Neural cell (in vitro differentiated cells): Measurements from ENCODE around the gene LDAF1.

Source experiments
- CTCF ChIP-seq: fragments of 450-650 bp; IDR thresholded peaks from 2 replicates; pipeline ENCODE4 v1.5.1; 2014; ENCODE audit warnings: antibody characterized with exemption, mild to moderate bottlenecking, moderate library complexity; ENCODE audit not compliant: poor library complexity, severe bottlenecking
- EP300 ChIP-seq: fragments of 450-650 bp; conservative IDR thresholded peaks from 2 replicates; pipeline ENCODE4 v1.6.1; 2014; ENCODE audit warnings: antibody characterized with exemption, mild to moderate bottlenecking, moderate library complexity; ENCODE audit not compliant: poor library complexity, severe bottlenecking
- EZH2 ChIP-seq: fragments of 200-600, 300-800 bp; shearing (Covaris generic), sonication (generic); IDR thresholded peaks from 2 replicates; pipeline ENCODE4 v1.6.1; 2014; ENCODE audit warnings: antibody characterized with exemption, low read length, borderline replicate concordance, mild to moderate bottlenecking; ENCODE audit not compliant: insufficient read depth, poor library complexity, severe bottlenecking
- MXI1 ChIP-seq: fragments of 450-650 bp; conservative IDR thresholded peaks from 2 replicates; pipeline ENCODE4 v1.6.1; 2014; ENCODE audit warnings: antibody characterized with exemption, mild to moderate bottlenecking; ENCODE audit not compliant: poor library complexity, severe bottlenecking
- POLR2AphosphoS5 ChIP-seq: IDR thresholded peaks from 2 replicates; pipeline ENCODE4 v1.6.1; 2012
- RAD21 ChIP-seq: fragments of 450-650 bp; conservative IDR thresholded peaks from 2 replicates; pipeline ENCODE4 v1.6.1; 2014; ENCODE audit warnings: antibody characterized with exemption, mild to moderate bottlenecking, moderate library complexity
- REST ChIP-seq: IDR thresholded peaks from 2 replicates; pipeline ENCODE4 v1.6.1; 2012; ENCODE audit warnings: borderline replicate concordance
- SMC3 ChIP-seq: fragments of 450-650 bp; conservative IDR thresholded peaks from 2 replicates; pipeline ENCODE4 v1.6.1; 2014; ENCODE audit warnings: antibody characterized with exemption, mild to moderate bottlenecking, moderate library complexity; ENCODE audit not compliant: poor library complexity
- TAF1 ChIP-seq: IDR thresholded peaks from 2 replicates; pipeline ENCODE4 v1.6.1; 2012; ENCODE audit warnings: low read depth

GRCh38 chr16:21206550-21206949 is 48.1 kb downstream of the LDAF1 start:
- TF ChIP-seq CTCF: no peak
- no peak for TF ChIP-seq EZH2
- no peak for TF ChIP-seq POLR2AphosphoS5
- TF ChIP-seq TAF1: no peak
- no peak for TF ChIP-seq EP300
- no peak for TF ChIP-seq SMC3
- no peak for TF ChIP-seq RAD21
- TF ChIP-seq REST: no peak
- no peak for TF ChIP-seq MXI1
